SK-MEL-5 (cell line): ENCODE results near the gene ZFYVE27. TPM values are rescaled to one million over a fixed set of nuclear protein-coding genes. Genes with fewer than 3 reads are reported as not detected.
"Not testable (repeated sequence)": the region's sequence is repeated elsewhere in the genome, so short reads cannot be mapped to it uniquely, and the experiment has no call there.

Source experiments
- DNase-seq: peaks from one replicate; pipeline ENCODE4 v3.0.0-alpha.2; 2016; ENCODE audit warnings: low read depth, low spot score
- in situ Hi-C: cut with HindIII; loops from 2 replicates; pipeline ENCODE4 v1.10.0; 2016; ENCODE audit warnings: low sequenced_read_pairs, high pct_unique_total_duplicates, low pct_unique_long_range_greater_than_20kb
- polyA plus RNA-seq, 2 experiments: library from polyadenylated mRNA; depleted of rRNA; stranded (reverse); fragments of >200 nt; gene quantifications; 2 replicates each; pipeline ENCODE4 v1.2.3, GENCODE V29; 2015
- total RNA-seq: library from RNA; depleted of rRNA; stranded (reverse); fragments of >200 nt; shearing (Covaris generic); gene quantifications from 2 replicates; pipeline ENCODE4 v1.2.3, GENCODE V29; 2014; rRNA removed

The ZFYVE27 gene
- 27.5 and 27.9 TPM in 2 replicates for total RNA-seq
- polyA plus RNA-seq (2015; cell fraction: cytosol; rRNA removed): 31.2 and 37.8 TPM in 2 replicates
- polyA plus RNA-seq (2015; cell fraction: nucleus; rRNA removed): 103 and 110 TPM in 2 replicates

- peak; percentile 92 for DNase-seq
- in situ Hi-C loops: no loop called here
Observed at GRCh38 chr10:97736902-97737769, at the start of gene ZFYVE27. TSS of gene ZFYVE27 (plus strand) at chr10:97737128. CDS start at chr10:97738478, 1,350 bp downstream.

- DNase-seq: peak; percentile 94
- in situ Hi-C loops: no loop called here
Observed at GRCh38 chr10:97687785-97688781, 48.8 kb upstream of the ZFYVE27 start.

GRCh38 chr10:97689559-97690020 lies 47.3 kb upstream of the ZFYVE27 start:
- peak; percentile 93 for DNase-seq
- in situ Hi-C loops: no loop called here

GRCh38 chr10:97690133-97690532 lies 46.8 kb upstream of the ZFYVE27 start:
- DNase-seq: no peak

GRCh38 chr10:97698072-97698655 lies 38.8 kb upstream of the ZFYVE27 start:
- in situ Hi-C loops, DNase-seq: not testable (repeated sequence)

More at GRCh38 chr10:97690133-97690532, 46.8 kb upstream of the ZFYVE27 start:
- in situ Hi-C loops: no loop called here

- in situ Hi-C loops: no loop called here
- DNase-seq: peak; percentile 90
Observed at GRCh38 chr10:97701438-97702069, 35.4 kb upstream of the ZFYVE27 start.

- DNase-seq: no peak
- in situ Hi-C loops: no loop called here
Observed at GRCh38 chr10:97703398-97704067, 33.4 kb upstream of the ZFYVE27 start.

- no peak for DNase-seq
- in situ Hi-C loops: no loop called here
Observed at GRCh38 chr10:97704341-97704740, 32.6 kb upstream of the ZFYVE27 start.

GRCh38 chr10:97705006-97705670 lies 31.8 kb upstream of the ZFYVE27 start:
- in situ Hi-C loops: no loop called here
- no peak for DNase-seq

GRCh38 chr10:97707134-97707861 lies 29.6 kb upstream of the ZFYVE27 start:
- no peak for DNase-seq
- in situ Hi-C loops: no loop called here

GRCh38 chr10:97708167-97708566 lies 28.8 kb upstream of the ZFYVE27 start:
- DNase-seq: no peak
- in situ Hi-C loops: no loop called here

- in situ Hi-C loops: no loop called here
- peak; percentile 71 for DNase-seq
Observed at GRCh38 chr10:97708976-97709946, 27.7 kb upstream of the ZFYVE27 start.

GRCh38 chr10:97711640-97712572 lies 25.0 kb upstream of the ZFYVE27 start:
- no peak for DNase-seq
- in situ Hi-C loops: no loop called here
